GM21786 (cell line): Measurements from ENCODE around the gene DIP2A.
A peak's percentile ranks its signal among the peaks of the same experiment; 100 is the strongest.

Experiments
- ATAC-seq: cut with Tn5 transposase; IDR thresholded peaks from one replicate; pipeline ENCODE4 v1.9.1; 2021; ENCODE audit not compliant: unreplicated experiment

Gene DIP2A, protein sequence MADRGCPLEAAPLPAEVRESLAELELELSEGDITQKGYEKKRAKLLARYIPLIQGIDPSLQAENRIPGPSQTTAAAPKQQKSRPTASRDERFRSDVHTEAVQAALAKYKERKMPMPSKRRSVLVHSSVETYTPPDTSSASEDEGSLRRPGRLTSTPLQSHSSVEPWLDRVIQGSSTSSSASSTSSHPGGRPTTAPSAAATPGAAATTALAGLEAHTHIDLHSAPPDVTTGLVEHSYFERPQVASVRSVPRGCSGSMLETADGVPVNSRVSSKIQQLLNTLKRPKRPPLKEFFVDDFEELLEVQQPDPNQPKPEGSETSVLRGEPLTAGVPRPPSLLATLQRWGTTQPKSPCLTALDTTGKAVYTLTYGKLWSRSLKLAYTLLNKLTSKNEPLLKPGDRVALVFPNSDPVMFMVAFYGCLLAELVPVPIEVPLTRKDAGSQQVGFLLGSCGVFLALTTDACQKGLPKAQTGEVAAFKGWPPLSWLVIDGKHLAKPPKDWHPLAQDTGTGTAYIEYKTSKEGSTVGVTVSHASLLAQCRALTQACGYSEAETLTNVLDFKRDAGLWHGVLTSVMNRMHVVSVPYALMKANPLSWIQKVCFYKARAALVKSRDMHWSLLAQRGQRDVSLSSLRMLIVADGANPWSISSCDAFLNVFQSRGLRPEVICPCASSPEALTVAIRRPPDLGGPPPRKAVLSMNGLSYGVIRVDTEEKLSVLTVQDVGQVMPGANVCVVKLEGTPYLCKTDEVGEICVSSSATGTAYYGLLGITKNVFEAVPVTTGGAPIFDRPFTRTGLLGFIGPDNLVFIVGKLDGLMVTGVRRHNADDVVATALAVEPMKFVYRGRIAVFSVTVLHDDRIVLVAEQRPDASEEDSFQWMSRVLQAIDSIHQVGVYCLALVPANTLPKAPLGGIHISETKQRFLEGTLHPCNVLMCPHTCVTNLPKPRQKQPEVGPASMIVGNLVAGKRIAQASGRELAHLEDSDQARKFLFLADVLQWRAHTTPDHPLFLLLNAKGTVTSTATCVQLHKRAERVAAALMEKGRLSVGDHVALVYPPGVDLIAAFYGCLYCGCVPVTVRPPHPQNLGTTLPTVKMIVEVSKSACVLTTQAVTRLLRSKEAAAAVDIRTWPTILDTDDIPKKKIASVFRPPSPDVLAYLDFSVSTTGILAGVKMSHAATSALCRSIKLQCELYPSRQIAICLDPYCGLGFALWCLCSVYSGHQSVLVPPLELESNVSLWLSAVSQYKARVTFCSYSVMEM (N-terminal part only)

DNA sequence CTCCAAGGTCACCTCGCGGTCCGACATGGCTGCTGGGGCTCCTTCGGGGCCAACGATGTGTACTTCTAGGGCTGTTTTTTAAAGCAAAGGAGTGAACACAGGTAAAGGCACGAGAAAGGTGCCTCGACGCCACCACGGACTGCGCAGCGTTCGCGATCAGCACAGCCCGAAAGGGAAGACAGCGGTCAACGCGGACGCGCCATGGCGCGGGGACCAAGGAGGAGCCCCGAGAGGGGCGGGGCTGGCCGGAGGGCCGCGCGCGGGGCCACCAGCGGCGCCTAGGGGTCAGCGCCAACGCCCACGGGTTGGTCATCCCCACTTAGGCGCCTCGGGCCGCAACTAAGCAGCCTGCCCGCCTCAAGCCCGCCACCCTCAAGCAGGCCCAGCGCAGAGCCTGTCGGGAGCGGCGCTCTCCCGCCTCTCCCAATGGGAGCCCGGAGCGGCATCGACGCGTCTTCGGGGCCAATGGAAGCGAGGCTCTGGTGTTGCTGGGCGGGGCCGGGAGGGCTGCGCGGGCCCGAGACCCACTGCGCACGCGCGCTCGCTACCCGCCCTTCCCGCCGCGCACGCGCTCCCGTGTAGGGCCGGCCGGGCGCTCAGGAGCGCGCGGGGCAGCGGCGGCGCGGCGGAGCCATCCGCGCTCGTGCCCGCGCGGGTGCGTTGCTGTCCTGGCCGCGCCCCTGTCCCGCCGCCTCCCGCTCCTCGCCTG is at the start of gene DIP2A:
DIP2A (plus strand) TSS at position 577 of the 709 bp plus-strand sequence. CDS start 241 bp downstream, outside the sequence.
- ATAC-seq = peak; percentile 90

GRCh38 chr21:46409641-46410406 is 48.9 kb upstream of the DIP2A start:
- ATAC-seq = no peak

GRCh38 chr21:46410516-46410915 is 48.2 kb upstream of the DIP2A start:
- no peak for ATAC-seq

DNA sequence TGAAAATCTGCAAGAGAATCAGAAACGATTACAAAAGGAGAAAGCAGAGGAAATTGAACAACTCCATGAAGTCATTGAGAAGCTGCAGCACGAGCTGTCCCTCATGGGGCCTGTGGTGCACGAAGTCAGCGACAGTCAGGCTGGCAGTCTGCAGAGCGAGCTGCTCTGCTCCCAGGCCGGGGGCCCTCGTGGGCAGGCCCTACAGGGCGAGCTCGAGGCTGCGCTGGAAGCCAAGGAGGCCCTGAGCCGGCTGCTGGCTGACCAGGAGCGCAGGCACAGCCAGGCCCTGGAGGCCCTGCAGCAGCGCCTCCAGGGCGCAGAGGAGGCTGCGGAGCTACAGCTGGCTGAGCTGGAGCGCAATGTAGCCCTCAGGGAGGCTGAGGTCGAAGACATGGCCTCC is 47.5 kb upstream of the DIP2A start:
- ATAC-seq = no peak

DNA sequence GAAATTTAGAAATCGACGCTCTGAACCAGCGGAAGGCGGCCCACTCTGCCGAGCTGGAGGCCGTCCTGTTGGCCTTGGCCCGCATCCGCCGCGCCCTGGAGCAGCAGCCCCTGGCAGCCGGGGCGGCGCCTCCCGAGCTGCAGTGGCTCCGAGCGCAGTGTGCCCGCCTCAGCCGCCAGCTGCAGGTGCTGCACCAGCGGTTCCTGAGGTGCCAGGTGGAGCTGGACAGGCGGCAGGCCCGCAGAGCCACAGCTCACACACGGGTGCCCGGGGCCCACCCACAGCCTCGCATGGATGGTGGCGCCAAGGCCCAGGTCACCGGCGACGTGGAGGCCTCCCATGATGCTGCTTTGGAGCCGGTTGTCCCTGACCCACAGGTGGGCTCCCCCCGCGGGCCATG is 47.0 kb upstream of the DIP2A start:
- ATAC-seq = no peak

- ATAC-seq = no peak
Observed at GRCh38 chr21:46412521-46413364, 45.9 kb upstream of the DIP2A start.

- ATAC-seq = no peak
Observed at GRCh38 chr21:46413365-46413696, 45.4 kb upstream of the DIP2A start.

- no peak for ATAC-seq
Observed at GRCh38 chr21:46414965-46415275, 43.8 kb upstream of the DIP2A start.

DNA sequence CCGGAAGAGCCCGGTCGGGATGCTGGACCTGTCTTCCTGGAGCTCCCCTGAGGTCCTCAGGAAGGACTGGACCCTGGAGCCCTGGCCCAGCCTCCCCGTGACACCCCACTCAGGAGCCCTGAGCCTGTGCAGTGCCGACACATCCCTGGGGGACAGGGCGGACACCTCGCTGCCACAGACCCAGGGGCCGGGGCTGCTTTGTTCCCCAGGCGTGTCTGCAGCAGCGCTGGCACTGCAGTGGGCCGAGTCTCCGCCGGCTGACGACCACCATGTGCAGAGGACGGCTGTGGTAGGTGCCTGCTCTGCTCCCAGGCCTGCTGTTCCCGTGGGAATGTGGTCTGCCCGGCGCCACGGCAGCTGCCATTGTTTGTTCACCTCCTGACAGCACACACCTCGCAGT is 42.1 kb upstream of the DIP2A start:
- ATAC-seq = no peak

DNA sequence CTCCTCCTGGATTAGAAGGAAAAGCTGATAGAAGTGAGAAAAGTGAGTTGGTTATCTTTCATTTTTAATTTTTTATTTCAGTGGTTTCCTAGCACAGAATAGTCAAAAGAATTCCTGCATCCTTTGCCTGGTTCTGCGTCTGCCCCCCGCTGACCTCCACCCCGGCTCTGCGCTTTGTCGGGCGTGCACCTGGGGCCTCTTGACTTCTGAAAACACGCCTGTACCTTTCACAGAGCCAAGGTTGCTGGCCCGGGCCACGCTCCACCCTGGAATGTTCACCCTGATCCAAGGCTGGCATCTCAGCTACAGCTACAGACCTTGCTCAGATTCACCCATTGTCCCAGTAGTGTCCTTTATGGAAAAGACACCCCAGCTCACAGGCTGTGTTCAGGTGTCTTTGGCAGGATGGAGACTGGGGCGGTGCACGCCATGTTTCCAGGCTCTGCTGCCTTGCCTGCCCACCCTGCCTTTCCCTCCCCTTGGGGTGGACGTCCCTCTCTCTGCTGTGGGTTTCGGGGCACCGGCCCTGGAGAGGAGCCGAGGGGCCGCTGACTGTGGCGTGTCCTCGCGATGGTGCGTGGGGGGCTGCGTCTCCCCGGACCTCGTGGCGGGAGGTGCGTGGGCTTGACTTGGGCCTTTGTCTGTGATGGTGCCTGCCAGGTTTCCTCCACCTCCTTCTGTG is 40.3 kb upstream of the DIP2A start:
- ATAC-seq = no peak

GRCh38 chr21:46420241-46421190 is 38.2 kb upstream of the DIP2A start:
- no peak for ATAC-seq

GRCh38 chr21:46421191-46421750 is 37.4 kb upstream of the DIP2A start:
- no peak for ATAC-seq

- ATAC-seq = no peak
Observed at GRCh38 chr21:46421756-46422555, 36.7 kb upstream of the DIP2A start.

GRCh38 chr21:46422636-46423241 is 36.0 kb upstream of the DIP2A start:
- no peak for ATAC-seq

DNA sequence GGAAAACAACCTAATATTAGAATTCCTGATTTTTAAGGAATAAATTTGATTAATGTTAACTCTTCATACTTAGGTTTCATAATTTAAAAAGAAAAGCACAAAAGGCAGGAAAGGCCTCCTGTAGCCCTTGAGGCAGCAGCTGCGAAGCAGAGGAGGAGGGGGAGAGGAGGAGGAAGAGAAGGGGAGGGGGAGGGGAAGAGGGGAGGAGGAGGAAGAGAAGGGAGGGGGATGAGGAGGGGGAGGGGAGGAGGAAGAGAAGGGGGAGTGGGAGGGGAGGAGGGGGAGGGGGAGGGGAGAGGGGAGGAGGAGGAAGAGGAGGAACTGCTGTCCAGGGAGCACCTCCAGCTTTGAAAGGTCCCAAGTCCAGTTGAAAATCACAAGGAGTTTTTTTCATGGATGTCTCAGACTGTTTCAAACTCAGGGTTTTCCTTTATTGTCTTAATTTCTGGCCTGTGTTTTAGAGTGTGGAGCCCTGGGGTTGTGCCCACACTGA is 35.1 kb upstream of the DIP2A start:
- ATAC-seq = no peak

- ATAC-seq = no peak
Observed at GRCh38 chr21:46424039-46424591, 34.6 kb upstream of the DIP2A start.
